ENCODE results near the gene TSPAN11.

- TF ChIP-seq EZH2 (IDR thresholded peaks at IDR 0.05; ENCODE audit: borderline replicate concordance) (no peak), CTCF (IDR thresholded peaks at IDR 0.05; ENCODE audit: poor library complexity) (no peak), EZH2phosphoT487 (IDR thresholded peaks at IDR 0.05; ENCODE audit: low read depth, severe bottlenecking, unreplicated experiment) (no peak)
These were observed 3.7 kb downstream of the TSPAN11 start for GRCh38 chr12:30930238-30930637.

Measured in hepatocyte (in vitro differentiated cells).